ENCODE results near the gene ADAMTS2. TPM values are rescaled to one million over a fixed set of nuclear protein-coding genes. Genes with fewer than 3 reads are reported as not detected.

ADAMTS2 gene
- total RNA-seq, 2 donors from 2014 or later: not detected

DNA sequence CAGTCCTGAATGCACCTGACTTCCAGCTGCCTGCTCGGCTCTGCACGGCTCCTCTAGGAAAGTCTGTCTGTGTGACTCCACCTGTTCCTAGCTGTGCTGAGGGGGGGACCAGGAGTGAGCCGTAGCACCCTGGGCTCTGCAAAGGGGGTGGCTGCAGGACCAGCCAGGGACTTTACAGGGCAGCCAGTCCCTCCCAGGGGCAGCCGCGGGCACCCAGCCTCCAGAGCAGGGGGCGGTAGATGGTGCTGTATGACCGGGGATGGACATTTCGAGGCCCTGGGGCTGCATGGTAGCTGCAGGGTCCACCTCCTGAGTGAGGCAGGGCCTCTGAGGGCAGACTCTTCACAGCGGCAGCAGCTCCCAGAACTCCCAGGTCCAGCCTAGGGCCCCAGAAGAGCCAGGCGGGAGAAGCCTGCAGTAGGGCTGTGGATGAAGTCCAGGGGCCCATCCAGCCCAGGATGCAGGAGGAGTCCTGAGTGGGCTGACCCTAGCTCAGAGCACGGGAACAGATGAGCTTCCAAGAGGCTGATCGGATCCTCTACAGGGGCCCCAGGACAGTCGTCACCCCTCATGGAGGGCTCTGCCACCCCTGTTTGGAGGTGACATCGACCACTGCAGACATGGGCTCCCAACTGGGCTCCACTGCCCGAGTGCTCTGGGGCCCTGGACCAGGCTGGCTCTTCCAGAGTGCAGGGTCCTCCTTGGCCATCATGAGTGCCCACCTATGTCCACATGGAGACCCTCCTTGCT, 179.7 kb downstream of the ADAMTS2 start:
- ATAC-seq (no peak), DNase-seq (ENCODE audit: low spot score in 2 of 2) (no peak)
- Mint-ChIP-seq H3K9me3 (peaks cover 0 to 9% of the 10 kb centered on the region in 2 donors), H3K27ac (no peak overlapping the region), H3K36me3 (no peaks in the 10 kb centered on the region)

DNA sequence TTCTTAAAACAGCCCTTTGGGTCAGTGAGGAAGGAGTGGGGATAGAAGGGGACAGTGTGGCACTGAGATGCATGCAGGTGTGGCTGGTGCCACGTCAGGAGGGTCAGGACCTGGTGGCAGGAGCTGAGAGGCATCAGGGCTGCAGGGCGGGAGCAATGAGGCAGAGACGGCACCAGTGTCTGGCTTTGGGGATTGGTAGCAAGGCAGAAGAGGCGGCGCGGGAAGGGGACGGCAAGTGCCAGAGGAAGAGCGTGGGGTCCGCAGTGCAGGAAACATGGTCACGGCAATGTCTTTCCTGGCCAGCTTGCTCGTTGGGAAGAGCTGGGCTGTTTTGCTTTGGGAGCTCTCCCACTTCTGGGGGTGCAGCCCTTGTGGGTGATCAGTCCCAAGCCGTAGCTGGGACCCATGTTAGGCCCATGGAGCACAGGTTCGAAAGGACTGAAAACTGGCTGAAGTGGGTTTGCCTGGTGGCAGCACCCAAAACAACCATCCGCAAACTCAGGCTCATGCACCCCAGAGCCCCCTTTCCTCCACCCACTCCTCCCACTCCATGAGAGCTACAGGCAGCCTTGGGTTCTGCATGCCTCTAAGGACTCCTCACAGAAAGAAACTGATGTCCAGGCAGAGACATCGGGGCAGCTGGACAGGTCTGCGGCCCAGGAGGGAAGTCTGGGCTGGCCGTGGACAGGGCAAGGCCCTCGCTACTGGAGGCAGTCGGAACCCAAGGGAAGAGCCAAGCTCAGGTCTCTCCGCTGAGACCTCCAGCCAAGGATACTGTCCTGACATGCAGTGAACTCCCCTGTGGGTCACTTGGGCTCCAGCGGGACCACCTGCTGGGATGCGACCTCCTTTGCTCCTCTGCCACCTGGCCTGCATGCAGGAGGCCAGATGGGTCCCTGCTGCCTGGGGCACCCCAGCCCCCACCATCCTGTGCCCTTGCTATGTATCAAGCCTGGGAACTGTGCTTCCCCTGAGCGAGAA, 180.6 kb downstream of the ADAMTS2 start:
- Mint-ChIP-seq H3K27ac (no peak overlapping the region), H3K9me3 (peaks cover 0 to 9% of the 10 kb centered on the region in 2 donors), H3K36me3 (no peaks in the 10 kb centered on the region)
- DNase-seq (ENCODE audit: low spot score in 2 of 2) (no peak), ATAC-seq (no peak)

DNA sequence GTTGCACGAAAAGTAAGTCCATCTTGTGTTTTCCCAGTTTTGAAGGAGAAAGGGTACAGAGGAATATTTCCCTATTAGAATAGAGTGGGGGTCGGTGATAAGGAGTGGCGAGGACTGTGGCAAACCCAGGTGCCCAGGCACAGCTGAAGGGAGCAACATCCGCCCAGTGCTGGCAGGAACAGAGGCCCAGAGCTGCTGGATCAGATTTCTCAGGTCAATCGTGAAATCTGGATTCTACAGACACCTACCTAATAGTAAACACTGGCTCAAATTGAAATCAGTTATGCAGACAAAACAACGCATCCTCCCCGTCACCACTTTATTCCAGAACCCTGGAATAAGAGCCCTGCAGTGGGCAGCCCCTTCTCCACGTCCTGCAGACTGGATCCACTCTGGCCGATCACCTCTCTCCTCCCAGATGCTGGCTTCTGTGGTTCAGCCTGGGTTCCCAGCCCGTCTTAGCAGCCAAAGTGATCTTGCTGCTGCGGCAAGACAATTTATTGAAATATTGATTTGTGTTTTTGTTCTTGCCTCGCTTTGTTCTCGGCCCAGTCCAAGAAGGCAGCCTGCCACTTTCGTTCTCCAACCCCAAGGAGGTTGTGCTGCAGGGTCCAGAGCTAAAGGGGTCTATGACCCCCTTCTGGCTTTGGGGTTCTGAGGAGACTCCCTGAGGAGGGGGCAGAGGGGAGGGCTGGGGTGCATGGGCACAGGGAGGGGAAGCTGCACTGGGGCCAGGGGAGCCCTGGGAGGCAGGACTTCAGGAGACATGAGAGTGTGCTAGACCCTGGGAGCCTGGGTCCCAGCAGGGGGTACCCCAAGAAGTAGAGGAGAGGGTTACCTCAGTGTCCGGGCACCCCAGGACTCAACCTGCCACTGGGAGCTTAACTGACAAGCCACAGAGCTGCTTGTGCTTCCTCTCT, 181.8 kb downstream of the ADAMTS2 start:
- no peak for DNase-seq (ENCODE audit: low spot score in 2 of 2)
- ATAC-seq: no peak
- Mint-ChIP-seq H3K9me3 (peaks cover 0 to 9% of the 10 kb centered on the region in 2 donors), H3K27ac (no peak overlapping the region), H3K36me3 (no peaks in the 10 kb centered on the region)

DNA sequence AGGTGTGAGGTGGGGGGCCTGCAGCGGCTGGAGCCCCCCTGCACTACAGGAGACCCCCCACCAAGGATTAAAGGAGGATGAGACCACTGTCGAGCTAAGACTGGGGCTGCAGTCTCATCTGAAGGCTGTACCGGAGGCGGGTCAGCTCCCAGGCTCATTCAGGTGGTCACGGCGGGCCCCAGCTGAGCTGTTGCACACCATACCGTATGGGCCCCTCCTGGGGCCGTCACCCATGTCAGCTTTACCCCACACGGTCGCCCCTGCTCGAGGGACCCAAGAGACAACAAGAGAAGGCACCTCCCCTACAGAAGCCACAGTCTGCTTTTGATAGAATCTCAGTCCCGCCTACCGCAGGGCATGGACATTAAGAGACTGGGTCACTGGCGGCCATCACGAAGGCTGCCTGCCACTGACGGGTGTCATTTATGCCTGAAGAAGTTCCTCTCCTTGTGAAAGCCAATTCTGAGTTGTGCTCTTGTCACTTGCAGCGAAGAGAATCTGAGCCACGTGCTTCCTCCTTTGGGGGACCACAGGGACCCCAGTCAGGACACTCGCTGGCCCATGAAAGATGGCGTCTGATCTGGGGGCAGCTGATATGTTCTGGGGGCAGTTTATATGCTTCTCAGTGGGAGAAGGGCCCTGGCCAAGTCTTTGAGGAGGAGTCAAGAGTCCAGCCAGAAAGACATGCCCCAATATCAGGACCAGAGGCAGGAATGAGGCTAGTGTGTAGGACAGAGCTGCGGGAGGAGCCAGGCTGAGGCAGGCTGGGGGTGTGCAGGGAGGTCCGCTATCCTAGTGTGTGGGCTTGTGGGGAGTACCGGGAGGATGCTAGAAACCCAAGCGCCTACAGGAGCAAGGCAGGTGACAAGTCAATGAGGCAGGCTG, 182.7 kb downstream of the ADAMTS2 start:
- no peak for ATAC-seq
- DNase-seq (ENCODE audit: low spot score in 2 of 2): no peak
- Mint-ChIP-seq H3K36me3 (no peaks in the 10 kb centered on the region), H3K27ac (peak overlapping the region in 1 of 2 donors; percentile 21), H3K9me3 (peaks cover 0 to 9% of the 10 kb centered on the region in 2 donors)

DNA sequence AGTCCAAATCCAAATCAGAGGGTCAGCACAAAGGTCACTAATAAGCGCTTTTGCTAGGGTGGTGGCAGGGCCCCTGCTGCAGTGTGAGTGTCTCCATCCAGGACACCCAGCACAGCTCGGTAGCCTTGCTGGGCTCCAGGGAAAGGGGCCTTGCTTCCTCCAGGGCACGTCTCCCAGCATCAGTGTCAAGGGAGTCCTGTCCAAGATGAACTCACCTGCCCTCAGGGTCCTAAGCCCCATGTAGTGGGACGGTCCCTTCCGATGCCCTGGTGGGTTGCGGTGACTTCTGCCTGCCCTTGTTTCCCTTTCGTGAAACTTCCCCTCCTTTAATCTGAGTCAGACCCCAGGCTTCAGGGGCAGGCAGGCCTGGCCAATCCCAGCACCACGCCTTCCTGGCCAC, 183.4 kb downstream of the ADAMTS2 start:
- ATAC-seq: no peak

DNA sequence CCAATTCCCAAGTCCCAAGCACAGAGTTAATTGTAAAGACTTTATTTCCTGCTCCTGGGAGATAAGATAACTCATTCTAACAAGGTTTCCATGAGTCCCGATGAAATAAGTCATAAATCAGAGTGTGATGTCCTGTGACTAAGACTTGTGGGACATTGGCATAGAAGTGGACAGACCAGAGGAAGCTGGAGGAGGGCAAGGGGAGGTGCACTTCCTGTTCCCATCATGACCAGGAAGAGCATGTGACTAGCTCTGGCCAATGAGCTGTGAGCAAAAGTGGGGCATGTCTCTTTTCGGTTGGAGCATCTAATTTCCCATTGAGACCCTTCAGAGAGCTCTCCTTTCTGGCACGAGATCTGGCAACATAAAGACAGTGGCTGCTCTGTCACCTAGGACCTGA, 184.7 kb downstream of the ADAMTS2 start:
- Mint-ChIP-seq H3K27ac (no peak overlapping the region), H3K9me3 (peaks cover 0 to 9% of the 10 kb centered on the region in 2 donors), H3K36me3 (no peaks in the 10 kb centered on the region)
- DNase-seq (ENCODE audit: low spot score in 2 of 2) (no peak), ATAC-seq (peak in 1 of 2 donors; percentile 78)

More for the DNA sequence above, 183.4 kb downstream of the ADAMTS2 start:
- H3K27ac Mint-ChIP-seq: peak overlapping the region in 1 of 2 donors; percentile 21
- peaks cover 0 to 9% of the 10 kb centered on the region in 2 donors for H3K9me3 Mint-ChIP-seq
- no peaks in the 10 kb centered on the region for H3K36me3 Mint-ChIP-seq
- no peak for DNase-seq (ENCODE audit: low spot score in 2 of 2)

DNA sequence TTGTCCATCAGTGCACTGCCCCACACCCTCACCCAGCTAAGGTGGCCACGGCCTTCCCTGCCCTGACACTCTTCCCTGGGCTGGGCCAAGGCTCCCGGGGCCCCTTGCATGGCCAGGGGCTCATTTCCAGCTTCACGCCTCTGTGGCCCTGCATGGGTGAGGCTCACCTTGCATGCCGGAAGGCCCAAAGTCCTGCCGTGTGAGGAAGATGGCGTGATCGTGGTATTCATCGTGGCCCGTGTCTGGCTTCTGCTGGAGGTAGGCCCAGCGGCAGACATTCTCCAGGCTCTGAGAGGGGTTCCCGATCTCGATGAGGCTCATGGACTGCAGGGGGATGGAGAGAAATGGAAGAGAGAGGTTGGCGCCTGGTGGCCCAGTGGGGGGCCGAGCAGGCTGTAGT, 186.7 kb downstream of the ADAMTS2 start:
- no peak for ATAC-seq
- H3K9me3 Mint-ChIP-seq: peaks cover 0 to 9% of the 10 kb centered on the region in 2 donors
- no peak overlapping the region for H3K27ac Mint-ChIP-seq
- H3K36me3 Mint-ChIP-seq: no peaks in the 10 kb centered on the region
- no peak for DNase-seq (ENCODE audit: low spot score in 2 of 2)

DNA sequence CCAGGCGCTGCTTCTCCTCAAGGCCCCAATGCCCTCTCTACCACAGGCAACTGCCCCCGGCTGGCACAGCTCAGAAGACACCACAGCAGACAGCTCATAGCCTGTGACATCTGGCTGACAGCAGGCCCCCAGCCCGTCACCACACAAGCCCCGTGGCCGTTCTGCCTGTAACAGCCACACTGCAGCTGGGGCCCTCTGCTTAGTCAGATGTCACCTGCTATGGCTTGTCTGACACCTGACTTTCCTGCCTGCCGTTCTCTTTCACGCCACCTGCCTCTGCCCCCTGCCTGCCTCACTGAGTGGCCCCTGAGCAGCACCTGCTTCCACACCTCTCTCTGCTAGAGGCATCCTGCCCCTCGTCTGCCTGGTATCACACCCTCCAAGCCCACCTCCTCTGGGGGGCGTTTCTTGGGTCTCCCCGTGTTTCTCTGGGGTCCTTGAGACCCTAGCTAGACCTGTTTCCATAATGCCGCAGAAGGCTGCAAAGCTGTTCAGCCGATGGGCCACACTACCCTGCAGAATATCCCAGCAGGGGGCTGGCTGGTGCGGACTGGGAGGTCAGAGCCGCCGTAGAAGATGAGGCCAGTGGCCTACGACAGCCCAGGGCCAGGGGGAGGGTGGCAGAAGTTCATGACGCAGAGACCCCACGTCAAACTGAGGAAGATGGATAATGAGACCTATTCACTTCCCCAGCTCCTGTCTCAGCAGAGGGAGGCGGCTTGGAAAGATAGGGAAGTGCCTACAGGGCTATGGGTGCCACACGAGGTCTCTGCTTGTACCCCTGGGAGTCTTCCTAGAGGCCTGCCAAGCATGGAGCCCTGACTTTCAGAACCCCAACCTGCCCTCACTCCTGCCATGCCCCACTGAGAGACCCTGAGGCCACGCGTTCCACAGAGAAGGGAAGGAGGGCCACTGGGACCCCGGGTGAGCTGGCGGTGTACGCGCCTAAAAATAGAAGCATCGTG, 190.0 kb downstream of the ADAMTS2 start:
- no peaks in the 10 kb centered on the region for H3K36me3 Mint-ChIP-seq
- ATAC-seq (peak; percentile 36 to 43), DNase-seq (ENCODE audit: low spot score in 2 of 2) (no peak)
- peak overlapping the region in 1 of 2 donors; percentile 22 for H3K27ac Mint-ChIP-seq
- H3K9me3 Mint-ChIP-seq: no peaks in the 10 kb centered on the region

DNA sequence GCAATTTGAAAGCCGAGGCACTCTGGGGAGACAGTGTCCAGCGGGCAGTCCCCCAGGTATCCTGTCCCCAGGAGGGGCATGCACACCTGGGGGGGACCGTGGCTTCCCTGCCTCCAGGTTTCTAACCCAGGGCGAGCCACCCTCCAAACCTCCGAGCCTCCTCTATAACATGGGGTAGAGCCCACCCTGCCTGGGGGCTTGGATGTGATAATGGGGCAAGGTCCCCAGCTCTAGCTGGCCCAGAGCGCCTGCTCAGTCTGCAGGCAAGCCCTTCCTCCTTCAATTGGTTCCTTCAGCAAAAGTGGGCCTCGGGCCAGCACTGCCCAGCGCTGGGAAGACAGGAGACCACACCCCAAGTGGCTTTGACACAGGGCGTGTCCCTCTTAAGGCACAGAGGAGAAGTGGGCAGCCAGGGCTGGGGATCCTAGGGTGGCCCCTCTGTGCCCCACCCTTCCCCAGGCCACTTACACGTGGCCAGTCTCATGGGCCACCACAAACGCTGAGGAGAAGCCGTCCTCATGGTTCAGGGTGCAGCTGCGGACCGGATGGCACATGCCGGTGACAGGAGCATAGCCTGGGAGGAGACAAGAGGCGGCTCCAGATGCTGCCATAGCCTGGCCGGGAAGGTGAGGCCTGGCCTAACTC, 190.8 kb downstream of the ADAMTS2 start:
- ATAC-seq: no peak
- DNase-seq (ENCODE audit: low spot score in 2 of 2): no peak
- no peaks in the 10 kb centered on the region for H3K9me3 Mint-ChIP-seq
- no peak overlapping the region for H3K27ac Mint-ChIP-seq
- H3K36me3 Mint-ChIP-seq: no peaks in the 10 kb centered on the region

DNA sequence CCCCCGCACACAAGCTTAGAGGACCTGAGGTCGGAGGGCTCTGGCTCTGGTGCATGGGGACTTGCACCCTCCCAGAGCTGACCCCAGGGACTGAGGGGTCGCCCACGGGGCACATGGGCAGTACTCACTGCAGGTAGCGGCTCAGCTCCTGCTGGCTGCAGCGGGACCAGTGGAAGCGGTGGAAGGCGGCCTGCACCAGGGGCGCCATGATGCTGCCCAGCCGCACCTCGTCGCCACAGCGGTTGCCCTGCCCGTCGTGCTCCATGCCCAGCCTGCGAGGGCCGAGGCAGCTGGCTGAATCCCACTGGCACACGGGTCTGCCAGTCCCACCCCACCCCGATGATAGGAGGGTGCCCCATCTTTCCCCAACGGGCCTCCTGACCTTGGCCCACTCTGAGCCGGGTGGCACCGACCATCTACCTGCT, 191.3 kb downstream of the ADAMTS2 start:
- no peak for ATAC-seq
- Mint-ChIP-seq H3K36me3 (no peaks in the 10 kb centered on the region), H3K27ac (no peak overlapping the region), H3K9me3 (no peaks in the 10 kb centered on the region)
- no peak for DNase-seq (ENCODE audit: low spot score in 2 of 2)

DNA sequence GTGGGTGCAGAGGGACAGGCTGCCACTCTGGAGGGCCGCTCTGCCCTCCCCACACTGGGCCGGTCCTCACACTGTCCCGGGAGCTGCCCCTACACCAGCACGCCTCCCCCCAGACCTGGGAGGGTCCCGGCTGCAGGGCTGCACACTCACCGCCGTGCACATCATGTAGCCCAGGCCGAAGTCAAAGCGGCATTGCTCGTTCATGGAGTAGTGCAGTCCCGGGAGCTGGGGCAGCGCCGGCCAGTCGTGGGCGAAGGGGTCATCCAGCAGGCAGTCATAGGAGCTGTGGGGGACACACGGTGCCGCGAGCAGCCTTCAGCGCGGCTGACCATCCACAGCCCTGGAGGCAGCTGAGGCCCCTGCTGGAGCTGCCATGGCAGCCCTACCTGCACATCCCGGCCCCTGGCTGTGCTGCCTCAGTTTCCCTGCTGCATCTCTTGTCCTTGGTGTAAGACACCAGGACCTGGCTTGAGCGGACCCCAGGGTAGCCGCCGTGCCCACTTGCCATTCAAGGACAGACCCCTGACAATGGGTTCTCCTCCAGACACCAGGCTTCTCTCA, 191.8 kb downstream of the ADAMTS2 start:
- ATAC-seq (no peak), DNase-seq (ENCODE audit: low spot score in 2 of 2) (no peak)
- no peaks in the 10 kb centered on the region for H3K9me3 Mint-ChIP-seq
- no peak overlapping the region for H3K27ac Mint-ChIP-seq
- no peaks in the 10 kb centered on the region for H3K36me3 Mint-ChIP-seq

DNA sequence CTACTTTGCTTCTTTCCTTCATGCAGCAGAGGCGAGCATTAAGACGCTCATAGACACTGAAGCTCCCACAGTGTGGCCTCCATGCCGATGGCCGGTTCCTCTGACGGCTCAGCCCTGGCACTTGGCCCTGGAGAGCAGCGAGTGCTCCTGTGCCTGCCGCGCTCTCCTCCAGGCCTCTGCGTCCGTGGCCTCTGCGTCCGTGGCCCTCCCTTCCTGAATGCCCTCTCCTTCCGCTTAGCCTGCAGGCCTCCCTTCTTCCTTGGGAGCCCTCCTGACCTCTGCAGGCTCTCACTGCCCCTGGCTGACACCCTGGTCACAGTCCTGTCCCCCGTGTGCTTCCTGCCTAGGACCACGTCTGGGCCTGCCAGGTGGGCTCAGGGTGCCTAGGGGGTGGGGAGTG, 192.3 kb downstream of the ADAMTS2 start:
- no peak overlapping the region for H3K27ac Mint-ChIP-seq
- DNase-seq (ENCODE audit: low spot score in 2 of 2) (no peak), ATAC-seq (no peak)
- H3K9me3 Mint-ChIP-seq: no peaks in the 10 kb centered on the region
- H3K36me3 Mint-ChIP-seq: no peaks in the 10 kb centered on the region

DNA sequence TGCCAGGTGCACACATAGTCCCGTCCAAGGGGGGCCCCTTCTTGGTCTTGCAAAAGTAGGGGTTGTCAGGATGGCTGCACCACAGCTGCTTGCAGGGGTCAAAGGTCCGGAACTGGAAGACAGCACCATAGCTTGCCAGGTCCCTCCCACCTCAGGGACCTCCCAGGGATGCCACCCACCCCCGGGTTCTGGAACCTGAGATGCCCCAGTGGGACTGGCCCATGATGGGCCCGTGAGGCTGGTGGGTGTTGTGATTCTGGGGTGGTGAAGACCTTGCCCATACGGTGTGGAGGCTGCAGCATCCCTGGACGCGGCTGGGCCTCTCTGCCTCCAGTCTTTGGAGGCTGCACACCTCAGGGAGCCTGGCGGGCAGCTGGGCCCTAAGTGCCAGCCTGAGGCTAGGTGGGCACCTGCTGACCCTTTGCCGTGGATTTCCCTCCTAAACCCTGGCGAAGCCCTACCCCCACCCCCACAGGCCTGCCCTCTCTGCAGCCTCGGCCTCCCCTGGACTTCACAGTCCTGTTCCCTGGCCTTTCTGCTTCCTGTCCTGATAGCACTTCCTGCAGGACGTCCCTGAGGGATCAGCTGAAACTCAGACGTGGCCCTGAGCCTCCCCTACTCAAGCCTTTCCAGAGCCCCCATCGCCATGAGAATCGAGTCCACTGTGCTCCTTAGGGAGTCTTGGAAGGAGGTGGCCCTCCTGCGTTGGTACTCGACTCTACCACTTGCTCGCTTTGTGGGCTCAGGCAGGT, 192.9 kb downstream of the ADAMTS2 start:
- no peak overlapping the region for H3K27ac Mint-ChIP-seq
- H3K36me3 Mint-ChIP-seq: no peaks in the 10 kb centered on the region
- peaks cover 0 to 3% of the 10 kb centered on the region in 2 donors for H3K9me3 Mint-ChIP-seq
- DNase-seq (ENCODE audit: low spot score in 2 of 2): no peak
- ATAC-seq: no peak

All from activated naive CD4-positive, alpha-beta T cell treated with anti-CD3 and anti-CD28 coated beads, Interleukin-2, amount 50 U/mL, for 72 hours (primary cell).